Lower leg skin (tissue), 4 donors: ENCODE results near the gene UPB1. TPM values are rescaled to one million over a fixed set of nuclear protein-coding genes. Genes with fewer than 3 reads are reported as not detected.

Experiments
- DNase-seq, 2 donors: peaks; one replicate each; pipeline ENCODE4 v3.0.0-alpha.2; 2019; ENCODE audit warnings: low spot score in 2 of 2
- H3K4me3 ChIP-seq: fragments of 200-600 bp; sonication (generic); 2 replicates; pipeline ENCODE4 v1.5.1; 2017; ENCODE audit warnings: mild to moderate bottlenecking, low read depth; ENCODE audit not compliant: poor library complexity, severe bottlenecking
- POLR2A ChIP-seq, 2 donors: fragments of 450-650 bp; IDR thresholded peaks; one replicate each; pipeline ENCODE4 v1.6.1; 2016 to 2017; ENCODE audit warnings: antibody characterized with exemption in 2 of 2, mild to moderate bottlenecking in 1 of 2, moderate library complexity in 1 of 2
- WGBS, 2 donors: methylation state at CpG; one replicate each; pipeline ENCODE4 v1.1.5; 2018; 5-methylcytosine and 5-hydroxymethylcytosine counted together
- intact Hi-C: fragments of 100-400 bp; cut with DNase I; formaldehyde crosslinking; loops from one replicate; pipeline ENCODE4 v1.15.0; 2023; ENCODE audit warnings: low total_unique reads
- total RNA-seq, 4 donors: library from RNA; depleted of rRNA; stranded (reverse); fragments of >200 nt; gene quantifications; one replicate each; pipeline ENCODE4 v1.1.0, GENCODE V29; 2016
- TF ChIP-seq, protein P1 (sequence below), 3 donors: fragments of 450-650 bp; IDR thresholded peaks; one replicate each; pipeline ENCODE4 v1.5.1; 2016; ENCODE audit warnings: antibody characterized with exemption in 3 of 3, mild to moderate bottlenecking in 3 of 3, moderate library complexity in 2 of 3

Gene UPB1
- total RNA-seq, 4 donors from 2014 or later: 0.99 to 2.1 (median 1.9) TPM

DNA sequence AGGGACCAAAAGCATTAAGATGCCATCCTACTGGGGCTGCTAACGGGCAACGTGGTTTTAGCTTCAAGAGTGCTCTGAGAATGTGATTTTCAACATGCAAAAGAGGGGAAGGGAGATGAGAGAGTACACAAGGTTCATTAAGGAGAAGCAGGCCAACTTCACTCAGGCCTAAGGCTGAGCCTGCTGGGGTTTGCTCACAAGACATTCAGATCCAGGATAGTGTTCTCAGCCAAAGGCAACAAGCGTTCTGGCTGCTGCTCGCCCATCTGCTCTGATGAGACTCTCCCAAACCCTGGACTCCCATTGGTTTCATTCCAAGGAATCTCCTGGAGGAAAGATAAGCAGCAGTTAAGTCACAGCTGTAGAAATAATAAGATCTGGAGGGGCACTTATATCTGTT is 23.6 kb upstream of the UPB1 start:
- intact Hi-C loops: no loop called here
- TF ChIP-seq POLR2A (IDR thresholded peaks at IDR 0.05): no peak
- TF ChIP-seq, protein P1, sequence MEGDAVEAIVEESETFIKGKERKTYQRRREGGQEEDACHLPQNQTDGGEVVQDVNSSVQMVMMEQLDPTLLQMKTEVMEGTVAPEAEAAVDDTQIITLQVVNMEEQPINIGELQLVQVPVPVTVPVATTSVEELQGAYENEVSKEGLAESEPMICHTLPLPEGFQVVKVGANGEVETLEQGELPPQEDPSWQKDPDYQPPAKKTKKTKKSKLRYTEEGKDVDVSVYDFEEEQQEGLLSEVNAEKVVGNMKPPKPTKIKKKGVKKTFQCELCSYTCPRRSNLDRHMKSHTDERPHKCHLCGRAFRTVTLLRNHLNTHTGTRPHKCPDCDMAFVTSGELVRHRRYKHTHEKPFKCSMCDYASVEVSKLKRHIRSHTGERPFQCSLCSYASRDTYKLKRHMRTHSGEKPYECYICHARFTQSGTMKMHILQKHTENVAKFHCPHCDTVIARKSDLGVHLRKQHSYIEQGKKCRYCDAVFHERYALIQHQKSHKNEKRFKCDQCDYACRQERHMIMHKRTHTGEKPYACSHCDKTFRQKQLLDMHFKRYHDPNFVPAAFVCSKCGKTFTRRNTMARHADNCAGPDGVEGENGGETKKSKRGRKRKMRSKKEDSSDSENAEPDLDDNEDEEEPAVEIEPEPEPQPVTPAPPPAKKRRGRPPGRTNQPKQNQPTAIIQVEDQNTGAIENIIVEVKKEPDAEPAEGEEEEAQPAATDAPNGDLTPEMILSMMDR (IDR thresholded peaks at IDR 0.05): no peak
- no peak overlapping the region for H3K4me3 ChIP-seq
- 80% methylated on average over 4 of the region's 4 CpGs for WGBS, 2 donors
- no peak for DNase-seq

DNA sequence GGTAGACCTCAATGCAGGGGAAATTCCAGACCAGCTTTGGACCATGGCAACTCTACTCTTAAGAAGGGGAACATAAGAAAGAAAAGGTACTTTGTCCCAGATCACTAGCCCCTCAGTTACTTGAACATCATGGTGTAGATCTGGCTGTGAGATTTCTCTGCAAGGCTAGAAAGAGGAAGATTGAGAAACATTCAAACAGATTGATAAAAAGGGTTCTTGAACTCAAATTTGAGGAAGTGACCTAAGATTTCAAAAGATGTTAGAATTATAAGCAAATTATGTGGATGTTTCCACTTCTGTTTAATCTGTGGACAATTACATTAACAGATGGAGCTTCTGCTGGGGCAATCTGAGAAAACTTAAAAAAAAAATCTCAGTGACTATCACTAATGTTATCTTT is 21.8 kb upstream of the UPB1 start:
- intact Hi-C loops: no loop called here
- no peak for DNase-seq
- no peak overlapping the region for H3K4me3 ChIP-seq
- TF ChIP-seq POLR2A (IDR thresholded peaks at IDR 0.05): no peak
- TF ChIP-seq, protein P1 (IDR thresholded peaks at IDR 0.05): no peak

DNA sequence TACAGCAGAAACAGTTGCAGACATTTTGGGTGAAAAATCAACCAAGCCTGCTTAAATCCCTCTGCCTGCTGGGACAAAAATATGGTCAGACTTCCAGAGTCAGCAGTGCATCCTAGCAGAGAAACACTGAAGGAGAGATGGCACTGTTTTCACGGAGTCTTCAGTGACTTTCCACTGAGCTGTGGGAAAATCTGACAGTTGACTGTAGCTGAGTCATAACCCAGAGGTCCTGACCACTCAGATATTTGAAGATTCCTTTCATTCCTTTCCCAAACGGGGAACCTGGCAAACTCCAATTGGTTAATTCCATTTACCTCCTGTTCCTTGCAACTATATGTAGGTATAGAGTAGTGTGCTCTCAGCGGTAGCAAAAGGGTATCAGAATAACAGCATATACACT is 20.9 kb upstream of the UPB1 start:
- 41 to 54% methylated on average over 3 of the region's 3 CpGs for WGBS, 2 donors
- TF ChIP-seq POLR2A (IDR thresholded peaks at IDR 0.05): no peak
- TF ChIP-seq, protein P1 (IDR thresholded peaks at IDR 0.05): no peak
- intact Hi-C loops: no loop called here

DNA sequence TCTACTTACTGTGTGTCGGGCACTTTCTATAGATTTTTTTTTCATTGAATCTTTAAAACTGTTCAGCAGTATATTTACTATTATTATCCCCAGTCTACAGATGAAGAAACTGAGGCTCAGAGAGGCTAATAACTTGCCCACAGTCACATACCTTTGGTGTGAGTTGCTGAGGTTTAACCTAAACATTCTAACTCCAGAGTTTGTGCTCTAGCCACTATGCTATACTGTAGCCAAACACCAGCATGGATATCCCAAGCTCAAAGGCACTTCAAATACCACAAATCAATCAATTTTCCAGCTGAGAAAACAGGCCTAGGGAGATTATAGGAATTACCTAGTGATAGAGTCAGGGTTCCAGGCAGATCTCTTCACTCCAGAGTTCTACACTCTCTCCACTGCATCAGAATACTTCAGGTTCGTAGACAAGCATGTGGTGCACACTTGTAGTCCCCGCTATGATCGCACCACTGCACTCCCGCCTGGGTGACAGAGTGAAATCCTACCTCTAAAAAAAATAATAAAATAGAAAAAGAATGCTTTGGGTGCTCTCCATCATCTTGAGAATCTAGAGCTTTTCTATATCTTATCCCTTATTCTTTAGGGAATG is 20.4 kb upstream of the UPB1 start:
- DNase-seq: no peak
- no peak overlapping the region for H3K4me3 ChIP-seq
- intact Hi-C loops: no loop called here
- TF ChIP-seq POLR2A (IDR thresholded peaks at IDR 0.05): no peak
- TF ChIP-seq, protein P1 (IDR thresholded peaks at IDR 0.05): no peak
- 72 to 79% methylated on average over 5 of the region's 5 CpGs for WGBS, 2 donors

More for the DNA sequence above, 20.9 kb upstream of the UPB1 start:
- DNase-seq: no peak
- H3K4me3 ChIP-seq: no peak overlapping the region

DNA sequence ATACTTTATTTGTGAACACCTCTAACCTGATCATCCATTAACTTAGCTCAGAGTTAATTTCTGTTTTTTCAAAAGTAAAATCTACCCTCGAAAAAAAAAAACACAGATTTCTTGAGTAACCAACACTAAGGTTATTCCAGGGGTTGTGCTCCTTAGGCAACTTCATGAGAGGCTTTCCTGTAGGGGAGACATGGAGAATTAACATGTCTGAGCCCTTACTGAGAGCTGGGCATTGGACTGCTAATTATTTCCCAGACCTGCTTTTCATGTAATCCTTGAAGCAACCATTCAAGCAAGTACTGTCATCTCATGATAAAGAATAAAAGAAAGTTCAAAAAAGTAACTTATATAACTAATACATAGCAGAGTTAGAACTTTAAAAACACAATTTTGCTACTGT is 13.5 kb upstream of the UPB1 start:
- intact Hi-C loops: no loop called here
- H3K4me3 ChIP-seq: no peak overlapping the region
- TF ChIP-seq, protein P1 (IDR thresholded peaks at IDR 0.05): no peak
- TF ChIP-seq POLR2A (IDR thresholded peaks at IDR 0.05): no peak
- DNase-seq: no peak
- 56 to 79% methylated on average over 1 of the region's 1 CpG for WGBS, 2 donors

DNA sequence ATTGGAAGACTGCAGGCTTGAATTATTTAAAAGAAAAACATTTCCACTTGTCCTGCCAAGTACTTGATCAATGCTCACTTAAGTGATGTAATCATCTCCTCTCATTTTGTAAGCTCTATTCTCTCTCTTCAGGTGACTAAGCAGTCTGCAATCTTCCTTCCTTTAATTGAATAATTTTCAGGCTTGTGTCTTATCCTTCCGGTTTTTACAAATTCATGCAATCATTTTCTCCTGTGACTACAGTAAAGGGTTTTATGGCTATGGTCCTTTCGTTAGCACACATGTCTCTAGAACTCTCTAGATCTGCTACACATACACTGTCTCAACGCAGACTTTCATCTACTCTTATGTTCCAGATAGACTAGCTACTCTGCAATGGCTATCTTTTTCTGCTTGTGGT is 12.6 kb upstream of the UPB1 start:
- WGBS, 2 donors: 24 to 32% methylated on average over 3 of the region's 3 CpGs
- intact Hi-C loops: no loop called here
- DNase-seq: no peak
- no peak overlapping the region for H3K4me3 ChIP-seq
- no peak for TF ChIP-seq POLR2A (IDR thresholded peaks at IDR 0.05)
- TF ChIP-seq, protein P1 (IDR thresholded peaks at IDR 0.05): no peak
